ENCODE measurements around the gene EXOC3L4. TPM values are rescaled to one million over a fixed set of nuclear protein-coding genes. Genes with fewer than 3 reads are reported as not detected.

EXOC3L4 gene
- polyA plus RNA-seq, 1 donor from 2014 or later, result not detected

DNA sequence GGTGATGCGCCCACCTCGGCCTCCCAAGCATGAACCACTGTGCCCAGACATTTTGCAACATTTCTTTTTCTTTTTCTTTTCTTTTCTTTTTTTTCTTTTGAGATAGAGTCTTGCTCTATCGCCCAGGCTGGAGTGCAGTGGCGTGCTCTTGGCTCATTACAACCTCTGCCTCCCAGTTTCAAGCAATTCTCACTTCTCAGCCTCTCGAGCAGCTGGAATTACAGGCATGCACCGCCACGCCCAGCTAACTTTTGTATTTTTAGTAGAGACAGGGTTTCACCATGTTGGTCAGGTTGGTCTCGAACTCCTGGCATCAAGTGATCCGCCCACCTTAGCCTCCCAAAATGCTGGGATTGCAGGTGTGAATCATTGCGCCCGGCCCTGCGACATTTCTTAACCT, 29.5 kb upstream of the EXOC3L4 start:
- Histone ChIP-seq H3K27me3 (ENCODE audit: insufficient read depth, low read depth, low read length) (no peaks in the 10 kb centered on the region), H4K20me1 (ENCODE audit: insufficient read depth) (no peaks in the 10 kb centered on the region), H3K36me3 (ENCODE audit: insufficient read depth, low read length) (no peaks in the 10 kb centered on the region), H2AFZ (ENCODE audit: low read depth, low read length) (no peak overlapping the region), H3K27ac (ENCODE audit: low read length) (no peak overlapping the region), H3K79me2 (replicated peaks; ENCODE audit: insufficient read depth, low read length) (no peaks in the 10 kb centered on the region), H3F3A (ENCODE audit: insufficient read depth, low read length, poor library complexity, severe bottlenecking) (no peaks in the 10 kb centered on the region), H3K9me3 (ENCODE audit: low read length) (no peaks in the 10 kb centered on the region), H3K4me2 (ENCODE audit: low read length) (no peak overlapping the region), H3K9me2 (ENCODE audit: insufficient read depth, low read length) (no peaks in the 10 kb centered on the region), H3K9ac (ENCODE audit: low read length) (no peak overlapping the region), H3K4me3 (ENCODE audit: low read length) (no peak overlapping the region)
- no peak for TF ChIP-seq SMC3 (conservative IDR thresholded peaks at IDR 0.05; ENCODE audit: poor library complexity)
- no peak for TF ChIP-seq MXI1 (conservative IDR thresholded peaks at IDR 0.05; ENCODE audit: poor library complexity, severe bottlenecking)
- no peak for TF ChIP-seq POLR2AphosphoS5 (IDR thresholded peaks at IDR 0.05)
- TF ChIP-seq, protein P1, sequence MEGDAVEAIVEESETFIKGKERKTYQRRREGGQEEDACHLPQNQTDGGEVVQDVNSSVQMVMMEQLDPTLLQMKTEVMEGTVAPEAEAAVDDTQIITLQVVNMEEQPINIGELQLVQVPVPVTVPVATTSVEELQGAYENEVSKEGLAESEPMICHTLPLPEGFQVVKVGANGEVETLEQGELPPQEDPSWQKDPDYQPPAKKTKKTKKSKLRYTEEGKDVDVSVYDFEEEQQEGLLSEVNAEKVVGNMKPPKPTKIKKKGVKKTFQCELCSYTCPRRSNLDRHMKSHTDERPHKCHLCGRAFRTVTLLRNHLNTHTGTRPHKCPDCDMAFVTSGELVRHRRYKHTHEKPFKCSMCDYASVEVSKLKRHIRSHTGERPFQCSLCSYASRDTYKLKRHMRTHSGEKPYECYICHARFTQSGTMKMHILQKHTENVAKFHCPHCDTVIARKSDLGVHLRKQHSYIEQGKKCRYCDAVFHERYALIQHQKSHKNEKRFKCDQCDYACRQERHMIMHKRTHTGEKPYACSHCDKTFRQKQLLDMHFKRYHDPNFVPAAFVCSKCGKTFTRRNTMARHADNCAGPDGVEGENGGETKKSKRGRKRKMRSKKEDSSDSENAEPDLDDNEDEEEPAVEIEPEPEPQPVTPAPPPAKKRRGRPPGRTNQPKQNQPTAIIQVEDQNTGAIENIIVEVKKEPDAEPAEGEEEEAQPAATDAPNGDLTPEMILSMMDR (IDR thresholded peaks at IDR 0.05; ENCODE audit: poor library complexity, severe bottlenecking), result no peak
- TF ChIP-seq, protein P2, sequence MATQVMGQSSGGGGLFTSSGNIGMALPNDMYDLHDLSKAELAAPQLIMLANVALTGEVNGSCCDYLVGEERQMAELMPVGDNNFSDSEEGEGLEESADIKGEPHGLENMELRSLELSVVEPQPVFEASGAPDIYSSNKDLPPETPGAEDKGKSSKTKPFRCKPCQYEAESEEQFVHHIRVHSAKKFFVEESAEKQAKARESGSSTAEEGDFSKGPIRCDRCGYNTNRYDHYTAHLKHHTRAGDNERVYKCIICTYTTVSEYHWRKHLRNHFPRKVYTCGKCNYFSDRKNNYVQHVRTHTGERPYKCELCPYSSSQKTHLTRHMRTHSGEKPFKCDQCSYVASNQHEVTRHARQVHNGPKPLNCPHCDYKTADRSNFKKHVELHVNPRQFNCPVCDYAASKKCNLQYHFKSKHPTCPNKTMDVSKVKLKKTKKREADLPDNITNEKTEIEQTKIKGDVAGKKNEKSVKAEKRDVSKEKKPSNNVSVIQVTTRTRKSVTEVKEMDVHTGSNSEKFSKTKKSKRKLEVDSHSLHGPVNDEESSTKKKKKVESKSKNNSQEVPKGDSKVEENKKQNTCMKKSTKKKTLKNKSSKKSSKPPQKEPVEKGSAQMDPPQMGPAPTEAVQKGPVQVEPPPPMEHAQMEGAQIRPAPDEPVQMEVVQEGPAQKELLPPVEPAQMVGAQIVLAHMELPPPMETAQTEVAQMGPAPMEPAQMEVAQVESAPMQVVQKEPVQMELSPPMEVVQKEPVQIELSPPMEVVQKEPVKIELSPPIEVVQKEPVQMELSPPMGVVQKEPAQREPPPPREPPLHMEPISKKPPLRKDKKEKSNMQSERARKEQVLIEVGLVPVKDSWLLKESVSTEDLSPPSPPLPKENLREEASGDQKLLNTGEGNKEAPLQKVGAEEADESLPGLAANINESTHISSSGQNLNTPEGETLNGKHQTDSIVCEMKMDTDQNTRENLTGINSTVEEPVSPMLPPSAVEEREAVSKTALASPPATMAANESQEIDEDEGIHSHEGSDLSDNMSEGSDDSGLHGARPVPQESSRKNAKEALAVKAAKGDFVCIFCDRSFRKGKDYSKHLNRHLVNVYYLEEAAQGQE (IDR thresholded peaks at IDR 0.05; ENCODE audit: borderline replicate concordance), result no peak
- no peak for TF ChIP-seq TAF1 (IDR thresholded peaks at IDR 0.05; ENCODE audit: low read depth)
- no peak for TF ChIP-seq RAD21 (conservative IDR thresholded peaks at IDR 0.05)

DNA sequence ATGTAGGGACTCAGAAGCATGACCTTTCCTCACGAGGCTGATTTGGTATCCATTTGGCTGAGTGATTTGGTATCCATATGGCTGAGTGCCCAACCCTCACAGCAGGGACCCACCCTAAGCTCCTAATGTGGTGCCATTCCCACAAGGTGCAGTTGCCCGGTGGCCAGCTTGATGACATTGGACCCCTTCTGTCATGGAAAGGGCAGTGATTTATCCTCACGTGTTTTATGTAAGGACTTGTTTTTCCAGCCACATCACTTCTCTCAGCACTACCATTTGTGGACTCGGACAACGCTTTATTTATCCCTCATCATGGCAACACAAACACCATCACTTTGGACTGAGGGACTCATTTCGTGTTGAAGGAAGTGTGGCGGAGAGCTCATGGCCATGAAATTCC, 28.7 kb upstream of the EXOC3L4 start:
- Histone ChIP-seq H3K9ac (ENCODE audit: low read length) (no peak overlapping the region), H4K20me1 (ENCODE audit: insufficient read depth) (no peaks in the 10 kb centered on the region), H3K4me2 (ENCODE audit: low read length) (no peak overlapping the region), H3F3A (ENCODE audit: insufficient read depth, low read length, poor library complexity, severe bottlenecking) (no peaks in the 10 kb centered on the region), H2AFZ (ENCODE audit: low read depth, low read length) (no peak overlapping the region), H3K36me3 (ENCODE audit: insufficient read depth, low read length) (no peaks in the 10 kb centered on the region), H3K9me2 (ENCODE audit: insufficient read depth, low read length) (no peaks in the 10 kb centered on the region), H3K4me3 (ENCODE audit: low read length) (no peak overlapping the region), H3K9me3 (ENCODE audit: low read length) (no peaks in the 10 kb centered on the region), H3K79me2 (replicated peaks; ENCODE audit: insufficient read depth, low read length) (no peaks in the 10 kb centered on the region), H3K27ac (ENCODE audit: low read length) (no peak overlapping the region), H3K27me3 (ENCODE audit: insufficient read depth, low read depth, low read length) (no peaks in the 10 kb centered on the region)
- TF ChIP-seq, protein P2 (IDR thresholded peaks at IDR 0.05; ENCODE audit: borderline replicate concordance), result no peak
- TF ChIP-seq, protein P1 (IDR thresholded peaks at IDR 0.05; ENCODE audit: poor library complexity, severe bottlenecking), result no peak
- TF ChIP-seq MXI1 (conservative IDR thresholded peaks at IDR 0.05; ENCODE audit: poor library complexity, severe bottlenecking) (no peak), POLR2AphosphoS5 (IDR thresholded peaks at IDR 0.05) (no peak), RAD21 (conservative IDR thresholded peaks at IDR 0.05) (no peak), EZH2 (IDR thresholded peaks at IDR 0.05; ENCODE audit: borderline replicate concordance, insufficient read depth, low read length, poor library complexity, severe bottlenecking) (no peak), SMC3 (conservative IDR thresholded peaks at IDR 0.05; ENCODE audit: poor library complexity) (no peak), EP300 (conservative IDR thresholded peaks at IDR 0.05; ENCODE audit: poor library complexity, severe bottlenecking) (no peak), TAF1 (IDR thresholded peaks at IDR 0.05; ENCODE audit: low read depth) (no peak)

All from neural cell (in vitro differentiated cells).